CD4-positive, alpha-beta T cell treated with Interleukin-1 beta for 1 hour (primary cell): ENCODE results near the gene MYO3B.
A peak's percentile ranks its signal among the peaks of the same experiment; 100 is the strongest.

Experiments used
- DNase-seq, 2 donors: peaks; one replicate each; pipeline ENCODE4 v3.0.0-alpha.2; 2020 to 2022

Gene MYO3B

GRCh38 chr2:170307052-170307451 is 129.1 kb downstream of the MYO3B start:
- DNase-seq = no peak

- no peak for DNase-seq
These were observed 129.8 kb downstream of the MYO3B start for GRCh38 chr2:170307555-170308351.

GRCh38 chr2:170310876-170311502 is 133.0 kb downstream of the MYO3B start:
- DNase-seq = no peak

- no peak for DNase-seq
These were observed 135.5 kb downstream of the MYO3B start for GRCh38 chr2:170313347-170313991.

GRCh38 chr2:170313992-170314348 is 136.0 kb downstream of the MYO3B start:
- DNase-seq = no peak

GRCh38 chr2:170314744-170315447 is 136.9 kb downstream of the MYO3B start:
- no peak for DNase-seq

- DNase-seq = no peak
These were observed 143.0 kb downstream of the MYO3B start for GRCh38 chr2:170320948-170321347.

GRCh38 chr2:170321526-170321925 is 143.6 kb downstream of the MYO3B start:
- DNase-seq = no peak

GRCh38 chr2:170322140-170322766 is 144.3 kb downstream of the MYO3B start:
- no peak for DNase-seq

- DNase-seq = no peak
These were observed 145.8 kb downstream of the MYO3B start for GRCh38 chr2:170323743-170324142.

GRCh38 chr2:170324640-170325046 is 146.7 kb downstream of the MYO3B start:
- DNase-seq = peak; percentile 7 to 35

- no peak for DNase-seq
These were observed 152.9 kb downstream of the MYO3B start for GRCh38 chr2:170330881-170331280.

GRCh38 chr2:170332676-170333402 is 154.9 kb downstream of the MYO3B start:
- no peak for DNase-seq

- DNase-seq = no peak
These were observed 157.4 kb downstream of the MYO3B start for GRCh38 chr2:170335351-170335750.

- DNase-seq = no peak
These were observed 158.5 kb downstream of the MYO3B start for GRCh38 chr2:170336408-170336807.

- DNase-seq = no peak
These were observed 159.0 kb downstream of the MYO3B start for GRCh38 chr2:170336916-170337315.

GRCh38 chr2:170339322-170339721 is 161.4 kb downstream of the MYO3B start:
- DNase-seq = no peak

GRCh38 chr2:170339750-170340692 is 162.1 kb downstream of the MYO3B start:
- no peak for DNase-seq

GRCh38 chr2:170340693-170341068 is 162.7 kb downstream of the MYO3B start:
- DNase-seq = no peak

GRCh38 chr2:170341684-170342623 is 164.0 kb downstream of the MYO3B start:
- DNase-seq = no peak
